ENCODE data around the gene AGAP1. TPM values are rescaled to one million over a fixed set of nuclear protein-coding genes. Genes with fewer than 3 reads are reported as not detected.

The AGAP1 gene
- total RNA-seq, 1 donor, result 12.3 TPM

GRCh38 chr2:235577404-235578330 is 83.8 kb downstream of the AGAP1 start:
- no peak for TF ChIP-seq CTCF (IDR thresholded peaks at IDR 0.05; ENCODE audit: insufficient read depth, low read length)
- no peak for DNase-seq (ENCODE audit: low read depth)
- H3K4me3 ChIP-seq (ENCODE audit: low read depth, low read length), result no peak overlapping the region

GRCh38 chr2:235579128-235579527 is 85.3 kb downstream of the AGAP1 start:
- DNase-seq (ENCODE audit: low read depth), result no peak
- no peak for TF ChIP-seq CTCF (IDR thresholded peaks at IDR 0.05; ENCODE audit: insufficient read depth, low read length)
- no peak overlapping the region for H3K4me3 ChIP-seq (ENCODE audit: low read depth, low read length)

- no peak for DNase-seq (ENCODE audit: low read depth)
- no peak overlapping the region for H3K4me3 ChIP-seq (ENCODE audit: low read depth, low read length)
- no peak for TF ChIP-seq CTCF (IDR thresholded peaks at IDR 0.05; ENCODE audit: insufficient read depth, low read length)
These were observed 86.7 kb downstream of the AGAP1 start for GRCh38 chr2:235580426-235581157.

- no peak overlapping the region for H3K4me3 ChIP-seq (ENCODE audit: low read depth, low read length)
- TF ChIP-seq CTCF (IDR thresholded peaks at IDR 0.05; ENCODE audit: insufficient read depth, low read length), result no peak
- DNase-seq (ENCODE audit: low read depth), result no peak
These were observed 88.3 kb downstream of the AGAP1 start for GRCh38 chr2:235582081-235582686.

- TF ChIP-seq CTCF (IDR thresholded peaks at IDR 0.05; ENCODE audit: insufficient read depth, low read length), result no peak
- no peak overlapping the region for H3K4me3 ChIP-seq (ENCODE audit: low read depth, low read length)
- DNase-seq (ENCODE audit: low read depth), result no peak
These were observed 88.9 kb downstream of the AGAP1 start for GRCh38 chr2:235582729-235583128.

- H3K4me3 ChIP-seq (ENCODE audit: low read depth, low read length), result no peak overlapping the region
- no peak for DNase-seq (ENCODE audit: low read depth)
- TF ChIP-seq CTCF (IDR thresholded peaks at IDR 0.05; ENCODE audit: insufficient read depth, low read length), result no peak
These were observed 89.3 kb downstream of the AGAP1 start for GRCh38 chr2:235583144-235583543.
